Thyroid gland (tissue), 4 donors: ENCODE results near the gene UBL7. TPM values are rescaled to one million over a fixed set of nuclear protein-coding genes. Genes with fewer than 3 reads are reported as not detected.

Experiments used
- DNase-seq, 2 donors: peaks; one replicate each; pipeline ENCODE4 v3.0.0-alpha.2; 2019
- H3K27ac ChIP-seq, 3 donors: fragments of 200-600 bp; sonication (generic); 1 replicate in 2 of 3; 2 replicates in 1 of 3; pipeline ENCODE4 v1.5.1; 2016 to 2019; ENCODE audit warnings: mild to moderate bottlenecking in 1 of 3, moderate library complexity in 1 of 3
- H3K27me3 ChIP-seq: fragments of 200-600 bp; sonication (generic); one replicate; pipeline ENCODE4 v1.5.1; 2019
- H3K36me3 ChIP-seq, 2 donors: fragments of 200-600 bp; sonication (generic); one replicate each; pipeline ENCODE4 v1.5.1; 2016 to 2019
- H3K4me1 ChIP-seq, 2 donors: fragments of 200-600 bp; sonication (generic); one replicate each; pipeline ENCODE4 v1.5.1; 2017 to 2019
- H3K4me3 ChIP-seq, 3 donors: fragments of 200-600 bp; sonication (generic); replicated peaks in 1 of 3; 1 replicate in 2 of 3; 2 replicates in 1 of 3; pipeline ENCODE4 v1.5.1; 2016; ENCODE audit warnings: mild to moderate bottlenecking in 1 of 3
- H3K9me3 ChIP-seq: fragments of 200-600 bp; sonication (generic); one replicate; pipeline ENCODE4 v1.5.1; 2017
- CTCF ChIP-seq, 6 experiments: fragments of 200-600 bp in 3 of 6; fragments of 450-650 bp in 3 of 6; sonication (generic) in 3 of 6; IDR thresholded peaks; one replicate each; pipeline ENCODE4 v1.5.1; 2016 to 2019; ENCODE audit warnings: antibody characterized with exemption in 6 of 6, mild to moderate bottlenecking in 2 of 6, inconsistent platforms in 1 of 6, moderate library complexity in 1 of 6
- POLR2A ChIP-seq, 2 donors: fragments of 450-650 bp; IDR thresholded peaks; one replicate each; pipeline ENCODE4 v1.6.1; 2017; ENCODE audit warnings: antibody characterized with exemption in 2 of 2, mild to moderate bottlenecking in 2 of 2, moderate library complexity in 1 of 2
- WGBS, 2 donors: methylation state at CpG; one replicate each; pipeline ENCODE4 v1.1.5; 2017; 5-methylcytosine and 5-hydroxymethylcytosine counted together
- intact Hi-C: fragments of 100-400 bp; cut with DNase I; formaldehyde crosslinking; loops from one replicate; pipeline ENCODE4 v1.15.1; 2023
- total RNA-seq, 4 donors: library from RNA; depleted of rRNA; stranded (reverse); fragments of >200 nt; gene quantifications; one replicate each; pipeline ENCODE4 v1.2.3, GENCODE V29; 2016

Gene UBL7
- total RNA-seq, 4 donors from 2014 or later, result 60.3 to 103 (median 69.6) TPM

- Histone ChIP-seq H3K9me3 (no peaks in the 10 kb centered on the region), H3K4me3 (no peak overlapping the region), H3K4me1 (no peaks in the 10 kb centered on the region), H3K27me3 (no peaks in the 10 kb centered on the region), H3K27ac (no peak overlapping the region), H3K36me3 (no peaks in the 10 kb centered on the region)
- intact Hi-C loops, result no loop called here
- DNase-seq, result no peak
- 92 to 96% methylated on average over 3 of the region's 3 CpGs for WGBS, 2 donors
- TF ChIP-seq POLR2A (IDR thresholded peaks at IDR 0.05), result no peak
- TF ChIP-seq CTCF (IDR thresholded peaks at IDR 0.05), result no peak
Measured at GRCh38 chr15:74504418-74504817, 43.5 kb upstream of the UBL7 start.

GRCh38 chr15:74502301-74502700 is 41.3 kb upstream of the UBL7 start:
- Histone ChIP-seq H3K9me3 (no peaks in the 10 kb centered on the region), H3K4me1 (no peaks in the 10 kb centered on the region), H3K27ac (no peak overlapping the region), H3K4me3 (no peak overlapping the region), H3K36me3 (no peaks in the 10 kb centered on the region), H3K27me3 (no peaks in the 10 kb centered on the region)
- 89 to 96% methylated on average over 3 of the region's 3 CpGs for WGBS, 2 donors
- intact Hi-C loops, result no loop called here
- DNase-seq, result no peak
- no peak for TF ChIP-seq POLR2A (IDR thresholded peaks at IDR 0.05)
- no peak for TF ChIP-seq CTCF (IDR thresholded peaks at IDR 0.05)

- intact Hi-C loops, result no loop called here
- no peaks in the 10 kb centered on the region for H3K9me3 ChIP-seq
- no peak for DNase-seq
- no peaks in the 10 kb centered on the region for H3K36me3 ChIP-seq
- no peak overlapping the region for H3K4me3 ChIP-seq
- H3K27me3 ChIP-seq, result no peaks in the 10 kb centered on the region
- WGBS, 2 donors, result 95 to 96% methylated on average over 2 of the region's 2 CpGs
- TF ChIP-seq CTCF (IDR thresholded peaks at IDR 0.05) (no peak), POLR2A (IDR thresholded peaks at IDR 0.05) (no peak)
- no peaks in the 10 kb centered on the region for H3K4me1 ChIP-seq
- H3K27ac ChIP-seq, result no peak overlapping the region
Measured at GRCh38 chr15:74500401-74500800, 39.4 kb upstream of the UBL7 start.

GRCh38 chr15:74499366-74499765 is 38.4 kb upstream of the UBL7 start:
- no peak overlapping the region for H3K27ac ChIP-seq
- H3K27me3 ChIP-seq, result no peaks in the 10 kb centered on the region
- H3K9me3 ChIP-seq, result no peaks in the 10 kb centered on the region
- no peaks in the 10 kb centered on the region for H3K4me1 ChIP-seq
- no peak for TF ChIP-seq CTCF (IDR thresholded peaks at IDR 0.05)
- no peaks in the 10 kb centered on the region for H3K36me3 ChIP-seq
- H3K4me3 ChIP-seq, result no peak overlapping the region
- intact Hi-C loops, result no loop called here
- WGBS, 2 donors, result 90 to 93% methylated on average over 2 of the region's 2 CpGs
- DNase-seq, result no peak

- 81 to 84% methylated on average over 2 of the region's 2 CpGs for WGBS, 2 donors
- Histone ChIP-seq H3K36me3 (no peaks in the 10 kb centered on the region), H3K27ac (no peak overlapping the region), H3K27me3 (no peaks in the 10 kb centered on the region), H3K4me3 (no peak overlapping the region), H3K4me1 (no peaks in the 10 kb centered on the region), H3K9me3 (no peaks in the 10 kb centered on the region)
- DNase-seq, result no peak
- no peak for TF ChIP-seq CTCF (IDR thresholded peaks at IDR 0.05)
- no peak for TF ChIP-seq POLR2A (IDR thresholded peaks at IDR 0.05)
- intact Hi-C loops, result no loop called here
Measured at GRCh38 chr15:74497584-74497983, 36.6 kb upstream of the UBL7 start.
